ENCODE results near the gene SNX13.

Gene SNX13

GRCh38 chr7:17771901-17772408, 168.3 kb downstream of the SNX13 start:
- DNase-seq (ENCODE audit: low read depth), result no peak
- no peak overlapping the region for H3K4me3 ChIP-seq (ENCODE audit: low read depth, low read length)
- no peak for TF ChIP-seq CTCF (conservative IDR thresholded peaks at IDR 0.05; ENCODE audit: low read depth, low read length)

- no peak for DNase-seq (ENCODE audit: low read depth)
- no peak overlapping the region for H3K4me3 ChIP-seq (ENCODE audit: low read depth, low read length)
- no peak for TF ChIP-seq CTCF (conservative IDR thresholded peaks at IDR 0.05; ENCODE audit: low read depth, low read length)
Observed at GRCh38 chr7:17770710-17771375, 169.5 kb downstream of the SNX13 start.

GRCh38 chr7:17769918-17770317, 170.4 kb downstream of the SNX13 start:
- peak; percentile 88 for DNase-seq (ENCODE audit: low read depth)
- peak; percentile 91 for TF ChIP-seq CTCF (conservative IDR thresholded peaks at IDR 0.05; ENCODE audit: low read depth, low read length)
- H3K4me3 ChIP-seq (ENCODE audit: low read depth, low read length), result no peak overlapping the region

- H3K4me3 ChIP-seq (ENCODE audit: low read depth, low read length), result no peak overlapping the region
- no peak for DNase-seq (ENCODE audit: low read depth)
- no peak for TF ChIP-seq CTCF (conservative IDR thresholded peaks at IDR 0.05; ENCODE audit: low read depth, low read length)
Observed at GRCh38 chr7:17758008-17758407, 182.3 kb downstream of the SNX13 start.

GRCh38 chr7:17746020-17746530, 194.2 kb downstream of the SNX13 start:
- no peak for DNase-seq (ENCODE audit: low read depth)
- H3K4me3 ChIP-seq (ENCODE audit: low read depth, low read length), result no peak overlapping the region
- no peak for TF ChIP-seq CTCF (conservative IDR thresholded peaks at IDR 0.05; ENCODE audit: low read depth, low read length)

GRCh38 chr7:17745610-17746009, 194.7 kb downstream of the SNX13 start:
- DNase-seq (ENCODE audit: low read depth), result no peak
- no peak for TF ChIP-seq CTCF (conservative IDR thresholded peaks at IDR 0.05; ENCODE audit: low read depth, low read length)
- H3K4me3 ChIP-seq (ENCODE audit: low read depth, low read length), result no peak overlapping the region

GRCh38 chr7:17743316-17743715, 197.0 kb downstream of the SNX13 start:
- no peak for DNase-seq (ENCODE audit: low read depth)
- TF ChIP-seq CTCF (conservative IDR thresholded peaks at IDR 0.05; ENCODE audit: low read depth, low read length), result no peak
- no peak overlapping the region for H3K4me3 ChIP-seq (ENCODE audit: low read depth, low read length)

Measured in choroid plexus epithelial cell (primary cell).